Esophagus squamous epithelium (tissue), 4 donors: ENCODE results near the gene BLOC1S2.

ENCODE experiments used
- POLR2A ChIP-seq, 4 donors: fragments of 450-650 bp; IDR thresholded peaks; one replicate each; pipeline ENCODE4 v1.6.1; 2017; ENCODE audit warnings: antibody characterized with exemption in 4 of 4, mild to moderate bottlenecking in 4 of 4, moderate library complexity in 3 of 4
- TF ChIP-seq, protein P1 (sequence below), 6 experiments: fragments of 450-650 bp in 4 of 6; fragments of 200-600 bp in 2 of 6; sonication (generic) in 2 of 6; IDR thresholded peaks; one replicate each; pipeline ENCODE4 v1.5.1; 2016 to 2019; ENCODE audit warnings: antibody characterized with exemption in 6 of 6, mild to moderate bottlenecking in 4 of 6, moderate library complexity in 4 of 6

DNA sequence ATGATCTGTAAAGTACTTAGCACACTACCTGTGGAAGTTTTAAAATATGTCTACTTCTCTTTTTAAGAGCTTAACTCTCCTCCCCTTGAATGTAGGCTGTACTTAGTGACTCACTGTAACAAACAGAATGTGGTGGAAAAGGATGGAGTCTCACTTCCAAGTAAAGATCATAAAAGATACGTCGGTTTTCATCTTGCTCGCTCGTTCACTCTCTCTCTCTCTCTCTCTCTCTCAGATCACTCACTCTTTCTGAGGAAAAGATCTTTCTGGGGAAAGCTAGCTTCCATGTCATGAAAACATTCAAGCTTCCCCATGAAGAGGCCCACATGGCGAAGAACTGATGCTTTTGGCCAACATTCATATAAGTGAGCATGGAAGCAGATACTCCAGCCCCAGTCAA is 62.6 kb downstream of the BLOC1S2 start:
- no peak for TF ChIP-seq POLR2A (IDR thresholded peaks at IDR 0.05)
- TF ChIP-seq, protein P1, sequence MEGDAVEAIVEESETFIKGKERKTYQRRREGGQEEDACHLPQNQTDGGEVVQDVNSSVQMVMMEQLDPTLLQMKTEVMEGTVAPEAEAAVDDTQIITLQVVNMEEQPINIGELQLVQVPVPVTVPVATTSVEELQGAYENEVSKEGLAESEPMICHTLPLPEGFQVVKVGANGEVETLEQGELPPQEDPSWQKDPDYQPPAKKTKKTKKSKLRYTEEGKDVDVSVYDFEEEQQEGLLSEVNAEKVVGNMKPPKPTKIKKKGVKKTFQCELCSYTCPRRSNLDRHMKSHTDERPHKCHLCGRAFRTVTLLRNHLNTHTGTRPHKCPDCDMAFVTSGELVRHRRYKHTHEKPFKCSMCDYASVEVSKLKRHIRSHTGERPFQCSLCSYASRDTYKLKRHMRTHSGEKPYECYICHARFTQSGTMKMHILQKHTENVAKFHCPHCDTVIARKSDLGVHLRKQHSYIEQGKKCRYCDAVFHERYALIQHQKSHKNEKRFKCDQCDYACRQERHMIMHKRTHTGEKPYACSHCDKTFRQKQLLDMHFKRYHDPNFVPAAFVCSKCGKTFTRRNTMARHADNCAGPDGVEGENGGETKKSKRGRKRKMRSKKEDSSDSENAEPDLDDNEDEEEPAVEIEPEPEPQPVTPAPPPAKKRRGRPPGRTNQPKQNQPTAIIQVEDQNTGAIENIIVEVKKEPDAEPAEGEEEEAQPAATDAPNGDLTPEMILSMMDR (IDR thresholded peaks at IDR 0.05), result no peak
